Inferior parietal cortex (tissue), 1 donor: ENCODE data around the gene DLGAP4.

Experiments used
- DNase-seq: peaks from one replicate; pipeline ENCODE4 v3.0.0-alpha.2; 2016; ENCODE audit errors: extremely low spot score

Gene DLGAP4

GRCh38 chr20:36333841-36334240 is 27.7 kb downstream of the DLGAP4 start:
- DNase-seq = no peak

DNA sequence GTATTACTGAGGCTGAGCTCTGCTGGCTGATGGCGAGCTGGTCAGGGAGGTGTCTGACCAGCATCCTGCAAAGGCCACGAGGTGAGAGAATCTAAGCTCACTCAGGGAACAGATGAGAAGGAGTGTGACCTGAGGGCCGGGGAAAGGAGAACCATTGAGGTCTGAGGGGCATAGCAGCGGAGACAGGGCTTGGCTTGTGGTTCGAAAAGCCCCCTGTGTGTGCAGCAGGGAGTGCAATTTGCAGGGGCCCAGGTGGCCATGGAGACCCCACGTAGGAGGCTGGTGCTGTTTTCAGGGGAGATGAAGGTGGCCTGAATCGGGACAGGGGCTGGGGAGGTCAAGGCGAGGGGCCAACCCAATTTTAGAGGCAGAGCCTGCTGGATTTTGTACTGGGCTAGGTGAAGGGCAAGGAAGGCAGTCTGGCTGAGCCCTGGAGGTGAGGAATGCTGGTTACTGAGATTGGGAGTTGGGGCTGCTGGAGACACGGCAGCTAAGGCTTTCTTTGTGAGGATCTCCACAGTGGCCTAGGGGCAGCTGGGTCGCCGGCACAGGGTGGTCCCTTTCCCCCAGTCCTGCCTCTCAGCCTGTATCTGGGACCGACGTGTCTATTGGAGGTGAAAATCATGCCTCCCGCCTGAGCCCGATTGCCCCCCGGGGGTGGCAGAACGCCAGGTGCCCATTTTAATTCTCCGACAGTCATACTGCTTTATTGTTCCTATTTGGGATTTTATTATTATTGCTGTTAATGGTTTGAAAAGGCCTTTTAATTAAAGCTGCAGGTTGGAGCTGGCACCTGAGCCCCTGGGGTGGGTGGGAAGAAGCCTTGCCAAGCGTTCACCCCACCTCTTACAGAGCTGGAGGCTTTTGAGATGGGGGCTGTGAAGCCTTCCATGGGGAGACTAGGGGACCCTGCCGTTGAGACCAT is 28.4 kb downstream of the DLGAP4 start:
- no peak for DNase-seq

DNA sequence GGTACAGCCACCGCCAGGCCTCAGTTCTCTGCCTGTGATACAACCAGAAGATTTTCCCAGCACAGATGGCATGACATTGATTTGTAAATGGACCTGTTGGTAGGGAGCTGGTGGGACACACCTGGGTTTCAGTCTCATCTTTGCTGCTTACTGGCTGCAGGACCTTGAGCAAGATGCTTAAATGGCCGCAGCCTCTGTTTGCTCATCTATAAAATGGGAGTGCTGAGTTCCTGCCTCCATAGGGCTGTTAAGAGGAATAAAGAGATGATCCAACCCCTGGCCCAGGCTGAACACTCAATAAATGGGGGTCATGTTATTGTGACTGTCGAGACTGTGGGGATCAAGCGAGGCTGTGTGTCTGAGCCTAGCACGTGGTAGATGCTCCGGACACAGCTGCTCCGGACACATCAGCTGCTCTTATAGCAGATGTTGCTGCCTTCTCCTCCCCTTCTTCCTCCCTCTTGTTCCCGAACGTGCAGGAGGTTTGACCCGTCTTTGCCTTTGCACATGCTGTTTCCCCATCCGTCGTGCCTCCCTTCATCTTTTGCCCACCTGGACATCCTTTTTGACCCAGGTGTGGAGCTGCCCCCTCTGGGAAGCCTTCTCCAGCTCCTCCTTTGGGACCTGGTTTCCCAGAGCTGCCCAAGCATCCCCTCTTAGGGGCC is 29.2 kb downstream of the DLGAP4 start:
- DNase-seq = no peak

GRCh38 chr20:36336204-36336603 is 30.1 kb downstream of the DLGAP4 start:
- no peak for DNase-seq

- DNase-seq = no peak
Observed at GRCh38 chr20:36336954-36337704, 31.0 kb downstream of the DLGAP4 start.

DNA sequence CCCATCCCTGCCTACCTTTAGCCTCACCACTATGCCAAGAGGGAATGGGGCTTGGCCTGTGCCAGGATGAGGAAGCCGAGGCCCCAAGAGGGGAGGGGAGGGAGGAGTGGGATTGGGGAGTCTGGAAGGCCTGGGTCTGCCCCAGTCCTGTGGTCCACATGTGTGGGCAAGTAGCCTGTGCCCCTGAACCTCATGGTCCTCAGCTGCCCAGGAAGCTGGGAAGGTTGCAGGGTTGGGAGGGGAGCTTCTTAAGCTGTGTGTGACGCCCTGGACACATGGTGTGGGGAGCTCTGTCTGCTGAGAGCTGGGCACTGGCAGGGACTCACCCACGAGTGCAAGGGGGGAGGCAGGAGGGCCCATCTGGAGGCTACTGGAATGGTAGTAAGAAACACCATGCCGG is 31.7 kb downstream of the DLGAP4 start:
- no peak for DNase-seq

DNA sequence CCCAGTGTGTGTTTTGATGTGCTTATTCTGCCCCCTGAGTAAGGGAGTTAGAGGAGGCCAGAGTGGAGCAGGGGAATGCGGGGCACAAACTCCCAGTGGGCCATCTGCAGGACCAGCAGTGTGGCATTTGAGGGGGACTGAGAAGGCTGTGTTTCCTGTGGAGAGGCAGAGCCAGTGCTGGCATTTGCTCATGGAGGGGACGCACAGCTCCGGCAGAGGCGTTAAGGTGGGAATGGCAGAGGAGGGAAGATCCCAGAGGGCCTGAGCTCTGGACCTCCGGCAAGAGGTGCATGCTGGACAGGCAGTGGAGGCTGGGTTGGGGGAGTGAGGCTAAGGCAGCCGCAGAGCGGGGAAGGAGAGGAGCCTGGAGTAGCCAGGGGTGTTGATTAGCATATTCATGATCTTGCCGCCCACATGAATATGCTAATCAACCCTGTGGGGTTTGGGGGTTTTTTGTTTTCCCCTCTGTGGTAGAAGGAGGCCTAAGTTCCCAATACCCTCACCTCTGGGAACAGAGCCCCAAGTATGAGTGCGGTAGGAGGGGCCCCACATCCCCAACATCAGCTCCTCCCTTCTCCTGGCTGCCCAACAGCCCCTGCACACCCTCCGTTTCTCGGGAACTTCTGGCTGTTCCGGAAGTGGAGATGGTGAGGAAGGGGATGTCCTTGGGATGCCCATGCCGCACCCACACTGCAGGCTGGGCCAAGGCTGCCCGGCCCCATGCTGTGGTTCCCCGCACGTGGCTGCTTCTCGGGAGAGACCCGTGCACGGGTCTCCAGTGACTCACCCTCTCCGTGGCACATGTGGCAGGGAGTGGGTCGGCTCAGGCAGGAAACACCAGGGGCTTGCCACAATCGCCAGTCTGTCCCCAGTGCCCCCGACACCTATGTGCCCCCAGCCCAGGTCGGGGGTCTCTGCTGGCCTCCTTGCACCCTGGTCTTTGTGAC is 33.8 kb downstream of the DLGAP4 start:
- DNase-seq = no peak

DNA sequence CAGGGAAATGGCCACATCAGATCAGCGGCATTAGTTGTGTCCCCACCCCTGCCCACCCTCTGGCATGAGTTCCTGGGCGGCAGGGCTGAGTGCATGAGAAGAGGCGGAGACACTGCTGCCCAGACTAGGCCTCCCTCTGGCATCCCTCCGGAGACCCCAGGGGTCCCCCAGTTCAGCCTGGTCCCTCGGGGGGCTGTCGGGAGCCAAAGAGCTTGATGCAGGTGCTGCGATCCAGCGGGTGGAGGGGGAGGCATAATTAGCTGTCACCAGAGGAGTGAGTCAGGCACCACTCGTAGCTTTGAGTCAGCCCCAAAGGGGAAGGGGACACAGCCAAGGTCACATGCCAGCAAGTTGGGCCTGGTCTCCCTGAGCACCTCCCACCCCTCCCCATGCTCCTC is 34.5 kb downstream of the DLGAP4 start:
- no peak for DNase-seq

DNA sequence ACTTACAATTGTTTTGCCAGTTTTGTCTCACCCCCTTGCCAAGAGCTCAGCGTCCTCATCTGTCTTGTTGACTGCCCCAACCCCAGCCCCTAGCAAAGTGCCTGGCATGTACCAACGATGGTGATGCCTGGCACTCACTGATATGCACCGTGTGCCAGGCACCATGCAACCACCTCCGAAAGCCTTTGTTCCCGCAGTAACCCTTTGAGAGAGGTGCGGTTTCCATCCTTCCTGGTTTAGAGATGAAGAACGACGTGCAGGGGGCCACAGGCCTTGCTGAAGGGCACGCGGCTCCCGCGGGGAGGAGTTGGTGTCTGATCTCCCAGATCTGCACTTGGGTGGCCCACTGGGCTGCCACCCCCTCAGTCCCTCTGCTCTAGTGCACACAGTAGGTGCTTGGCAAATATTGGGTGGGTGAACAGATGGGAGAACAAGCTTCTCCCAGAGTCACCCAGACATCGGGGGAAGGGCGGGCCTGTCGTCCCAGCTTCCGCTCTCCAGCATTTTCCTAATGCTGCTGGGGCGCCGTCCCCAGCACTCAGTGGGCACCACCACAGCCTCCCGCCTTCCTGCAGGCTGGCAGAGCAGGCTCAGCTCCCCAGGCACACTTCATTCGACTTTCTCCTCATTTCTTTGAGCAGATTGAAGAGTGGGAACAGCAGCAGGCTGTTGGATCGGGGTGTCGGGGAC is 35.3 kb downstream of the DLGAP4 start:
- DNase-seq = no peak

DNA sequence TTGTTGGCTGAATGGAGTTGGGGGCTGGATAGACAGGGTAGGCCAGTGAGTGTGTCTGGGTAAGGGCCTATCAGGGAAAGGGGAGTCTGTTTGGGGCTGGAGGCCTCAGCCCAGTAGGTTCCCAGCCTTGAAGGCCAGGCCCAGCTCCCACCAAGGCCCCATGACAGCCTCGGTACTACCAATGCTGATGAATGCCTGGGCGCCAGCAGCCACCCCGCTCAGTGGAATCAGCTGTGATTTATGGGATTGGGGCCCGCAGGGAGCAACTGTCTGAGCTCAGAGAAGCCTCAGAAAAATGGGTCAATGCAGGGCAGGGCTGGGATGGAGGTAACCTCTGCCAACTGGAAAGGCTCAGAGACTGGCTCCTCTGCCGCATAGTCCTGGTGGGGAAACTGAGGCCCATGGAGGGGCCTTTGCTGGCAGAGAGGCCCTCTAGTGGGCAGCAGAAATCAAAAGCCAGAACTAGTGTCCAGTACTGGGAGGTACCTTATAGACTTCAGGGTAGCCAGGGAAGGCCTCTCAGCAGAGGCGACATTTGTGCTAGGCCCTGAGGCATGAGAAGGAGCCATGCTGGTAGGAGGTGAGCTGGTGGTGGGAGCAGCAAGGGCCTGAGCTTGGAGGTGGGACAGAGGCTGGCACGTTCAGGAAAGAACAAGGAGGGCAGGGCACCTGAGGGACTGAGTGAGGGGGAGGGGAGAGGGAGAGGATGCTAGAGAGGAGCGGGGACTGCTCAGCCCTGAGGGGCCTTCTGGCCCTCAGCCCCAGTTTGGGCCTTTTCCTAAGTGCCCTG is 36.4 kb downstream of the DLGAP4 start:
- DNase-seq = no peak

GRCh38 chr20:36343641-36344040 is 37.5 kb downstream of the DLGAP4 start:
- DNase-seq = no peak

GRCh38 chr20:36344517-36345132 is 38.5 kb downstream of the DLGAP4 start:
- no peak for DNase-seq

GRCh38 chr20:36346256-36346655 is 40.1 kb downstream of the DLGAP4 start:
- DNase-seq = no peak

- DNase-seq = no peak
Observed at GRCh38 chr20:36349384-36350170, 43.4 kb downstream of the DLGAP4 start.

DNA sequence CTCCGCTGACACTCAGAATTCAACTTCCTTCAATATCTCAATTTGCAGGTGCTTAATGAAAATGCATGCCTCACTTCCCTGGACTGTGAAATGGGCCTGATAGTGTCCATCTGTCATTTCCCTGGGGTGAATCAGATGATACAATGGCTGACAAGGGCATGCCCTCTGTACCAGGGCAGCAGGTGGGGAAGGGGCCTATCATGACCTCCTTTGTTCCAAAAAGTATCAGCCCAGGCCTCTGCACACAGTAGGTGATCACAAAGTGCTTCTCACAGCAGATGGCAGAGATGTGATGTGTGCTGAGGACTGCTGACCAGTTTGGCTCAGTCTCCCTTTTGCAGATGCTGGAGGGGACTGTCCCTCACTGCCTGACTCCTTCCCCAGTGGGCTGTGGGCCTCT is 44.3 kb downstream of the DLGAP4 start:
- DNase-seq = no peak

DNA sequence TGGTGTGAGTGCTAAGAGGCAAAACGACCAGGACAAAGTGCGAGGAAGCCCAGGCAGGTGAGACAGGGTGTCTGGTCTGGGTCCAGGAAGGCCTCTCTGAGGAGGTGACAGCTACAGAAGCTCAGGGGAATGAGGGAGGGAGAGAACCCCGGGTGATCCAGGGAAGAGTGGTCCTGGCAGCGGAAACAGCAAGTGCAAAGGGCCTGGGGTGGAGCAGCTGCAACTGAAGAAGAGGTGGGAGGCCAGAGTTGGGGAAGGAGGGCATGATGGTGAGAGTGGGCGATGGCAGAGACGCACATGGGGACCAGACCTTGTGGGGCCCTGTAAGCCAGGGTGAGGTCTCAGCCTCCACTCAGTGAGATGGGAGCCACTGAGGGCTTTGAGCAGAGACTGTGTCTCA is 45.8 kb downstream of the DLGAP4 start:
- no peak for DNase-seq

DNA sequence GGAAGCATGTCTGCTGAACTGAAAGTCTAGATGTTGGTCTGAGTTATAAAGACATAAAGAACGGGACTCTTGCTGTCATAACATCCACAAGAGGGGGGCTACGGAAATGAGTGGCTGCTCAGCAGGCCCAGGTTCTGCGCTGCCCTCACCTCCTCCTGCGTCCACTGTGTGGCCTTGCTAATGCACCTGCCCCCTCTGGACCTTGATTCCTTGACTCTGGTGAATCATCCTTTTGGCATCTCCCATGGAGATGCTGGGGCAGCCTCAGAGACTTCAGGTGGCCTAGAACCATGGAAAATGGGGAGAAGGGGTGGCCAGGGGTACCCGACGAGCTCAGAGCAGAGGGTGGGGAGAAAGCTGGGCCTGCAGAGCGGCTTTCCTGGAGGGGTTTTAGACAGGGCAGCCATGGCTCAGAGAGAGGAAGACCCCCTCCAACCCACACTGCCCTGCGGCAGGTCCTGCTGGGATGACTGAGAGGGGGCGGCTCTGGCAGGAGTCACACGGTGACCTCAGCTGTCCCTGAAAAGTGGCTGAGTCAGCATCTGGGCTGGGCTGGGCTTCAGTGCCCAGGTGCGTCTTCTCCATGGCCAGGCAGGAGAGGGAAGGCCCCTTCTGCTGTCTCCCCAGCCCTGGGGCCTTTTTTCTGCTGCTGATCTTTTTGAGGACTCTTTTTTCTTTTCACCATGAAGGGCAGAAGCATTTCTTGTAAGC is 46.9 kb downstream of the DLGAP4 start:
- DNase-seq = no peak

DNA sequence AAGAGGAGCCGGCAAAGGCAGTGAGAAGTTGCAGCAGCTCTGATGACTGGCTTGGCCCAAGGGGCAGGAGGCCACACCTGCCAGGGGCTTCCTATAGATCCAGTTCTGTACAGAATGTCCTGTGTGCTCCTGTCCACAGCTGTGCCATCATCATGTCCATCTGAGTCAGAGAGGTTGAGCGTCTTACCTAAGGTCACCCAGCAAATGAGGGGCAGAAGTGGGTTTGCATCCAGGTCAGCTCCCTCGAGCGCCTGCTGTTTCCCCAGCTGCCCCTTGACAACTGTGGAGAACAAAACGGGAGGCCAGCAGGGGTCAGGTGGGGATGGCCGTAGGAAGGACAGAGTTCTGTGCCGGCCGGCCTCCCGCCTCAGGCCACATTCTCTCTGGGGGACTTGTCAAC is 47.6 kb downstream of the DLGAP4 start:
- no peak for DNase-seq
